ENCODE results near the gene CLK1.
"Not testable (repeated sequence)": the region's sequence is repeated elsewhere in the genome, so short reads cannot be mapped to it uniquely, and the experiment has no call there.

The CLK1 gene

DNA sequence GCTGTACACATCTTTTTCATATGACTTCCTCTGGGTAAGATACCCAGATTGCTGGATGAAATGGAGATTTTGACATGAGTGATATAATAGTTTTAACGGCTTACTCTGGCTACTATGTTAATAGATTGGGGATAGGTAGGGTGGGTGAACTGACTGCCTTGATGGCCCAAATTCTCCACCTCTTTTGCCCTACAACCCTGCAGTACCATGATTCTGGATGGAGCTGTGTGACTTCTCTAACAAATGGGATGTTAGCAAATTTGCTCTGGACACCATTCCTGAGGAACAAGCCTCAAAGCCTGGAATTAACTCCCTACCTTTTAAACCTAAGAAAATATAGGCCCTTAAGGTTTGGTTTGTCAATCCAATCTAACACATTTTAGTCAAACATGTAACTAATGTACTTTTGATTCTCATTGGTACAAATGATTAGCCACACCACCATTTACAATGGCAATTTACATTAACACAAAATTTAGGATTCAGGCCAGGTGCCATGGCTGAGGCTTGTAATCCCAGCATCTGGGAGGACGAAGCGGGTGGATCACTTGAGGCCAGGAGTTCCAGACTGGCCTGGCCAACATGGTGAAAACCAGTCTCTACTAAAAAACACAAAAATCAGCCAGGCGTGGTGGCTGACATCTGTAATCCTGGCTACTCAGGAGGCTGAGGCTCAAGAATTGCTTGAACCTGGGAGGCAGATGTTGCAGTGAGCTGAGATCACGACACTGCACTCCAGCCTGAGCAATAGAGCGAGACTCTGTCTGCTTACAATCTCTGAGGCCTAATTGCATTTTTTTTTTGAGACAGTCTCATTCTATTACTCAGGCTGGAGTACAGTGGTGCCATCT is 12.8 kb downstream of the CLK1 start:
- no peak for DNase-seq (ENCODE audit: low read depth in 3 of 3)

DNA sequence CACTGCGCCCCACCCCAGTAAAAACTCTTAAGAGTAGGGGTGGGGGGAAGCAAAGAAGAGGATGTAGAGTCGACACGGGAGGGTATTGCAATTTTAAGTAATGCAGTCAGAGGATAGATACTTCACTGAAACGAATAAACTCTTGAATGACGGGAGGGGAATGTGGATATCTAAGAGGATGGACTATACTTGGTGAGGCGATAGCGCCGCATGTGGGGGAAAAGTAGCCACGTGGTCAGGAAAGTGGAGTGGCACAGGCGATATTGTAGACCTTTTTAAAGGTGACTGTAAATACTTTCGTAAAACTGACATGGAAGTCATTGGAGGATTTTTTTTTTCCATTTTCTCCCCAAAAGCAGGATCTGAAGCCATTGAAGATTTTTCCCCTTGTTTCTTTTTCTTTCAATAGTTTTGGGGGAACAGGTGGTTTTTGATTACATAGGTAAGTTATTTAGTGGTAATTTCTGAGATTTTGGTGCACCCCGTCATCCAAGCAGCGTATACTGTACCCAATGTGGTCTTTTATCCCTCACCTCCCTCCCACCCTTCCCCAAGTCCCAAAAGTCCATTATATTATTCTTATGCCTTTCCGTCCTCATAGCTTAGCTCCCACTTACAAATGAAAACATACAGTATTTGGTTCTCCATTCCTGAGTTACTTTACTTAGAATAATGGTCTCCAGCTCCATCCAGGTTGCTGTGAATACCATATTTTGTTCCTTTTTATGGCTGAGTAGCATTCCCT is 13.8 kb downstream of the CLK1 start:
- no peak for DNase-seq (ENCODE audit: low read depth in 3 of 3)

DNA sequence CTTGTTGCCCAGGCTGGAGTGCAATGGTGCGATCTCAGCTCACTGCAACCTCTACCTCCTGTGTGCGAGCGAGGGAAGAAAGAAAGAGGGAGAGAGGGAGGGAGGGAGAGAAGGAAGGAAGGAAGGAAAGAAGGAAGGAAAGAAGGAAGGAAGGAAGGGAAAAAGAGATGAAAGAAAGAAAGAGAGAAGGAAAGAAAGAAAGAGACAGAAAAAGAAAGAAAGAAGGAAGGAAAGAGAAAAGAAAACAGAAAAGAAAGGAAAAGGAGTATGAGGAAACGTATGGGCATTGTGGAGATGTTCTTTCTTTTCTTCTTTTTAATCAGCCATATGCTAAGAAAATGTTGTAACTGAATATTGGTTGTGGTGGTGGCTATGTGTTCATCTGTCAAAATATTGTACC is 16.5 kb downstream of the CLK1 start:
- no peak for DNase-seq (ENCODE audit: low read depth in 3 of 3)

DNA sequence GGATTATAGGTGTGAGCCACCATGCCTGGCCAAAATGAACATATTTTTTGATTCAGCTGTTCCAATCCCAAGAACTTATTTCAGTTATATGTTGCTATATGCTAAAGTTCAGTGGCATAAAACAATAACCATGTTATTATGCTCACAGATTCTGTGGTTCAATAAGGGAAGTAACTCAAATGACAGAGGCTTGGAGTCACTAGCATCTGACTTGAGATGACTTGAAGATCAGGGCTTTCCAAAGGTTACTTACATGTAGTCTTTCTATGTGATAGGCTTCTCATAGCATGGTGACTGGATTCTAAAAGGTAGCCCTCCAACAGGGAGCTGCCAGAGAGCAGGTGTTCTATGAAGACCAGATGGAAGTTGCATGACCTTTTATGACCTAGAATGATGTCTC is 17.2 kb downstream of the CLK1 start:
- no peak for DNase-seq (ENCODE audit: low read depth in 3 of 3)

DNA sequence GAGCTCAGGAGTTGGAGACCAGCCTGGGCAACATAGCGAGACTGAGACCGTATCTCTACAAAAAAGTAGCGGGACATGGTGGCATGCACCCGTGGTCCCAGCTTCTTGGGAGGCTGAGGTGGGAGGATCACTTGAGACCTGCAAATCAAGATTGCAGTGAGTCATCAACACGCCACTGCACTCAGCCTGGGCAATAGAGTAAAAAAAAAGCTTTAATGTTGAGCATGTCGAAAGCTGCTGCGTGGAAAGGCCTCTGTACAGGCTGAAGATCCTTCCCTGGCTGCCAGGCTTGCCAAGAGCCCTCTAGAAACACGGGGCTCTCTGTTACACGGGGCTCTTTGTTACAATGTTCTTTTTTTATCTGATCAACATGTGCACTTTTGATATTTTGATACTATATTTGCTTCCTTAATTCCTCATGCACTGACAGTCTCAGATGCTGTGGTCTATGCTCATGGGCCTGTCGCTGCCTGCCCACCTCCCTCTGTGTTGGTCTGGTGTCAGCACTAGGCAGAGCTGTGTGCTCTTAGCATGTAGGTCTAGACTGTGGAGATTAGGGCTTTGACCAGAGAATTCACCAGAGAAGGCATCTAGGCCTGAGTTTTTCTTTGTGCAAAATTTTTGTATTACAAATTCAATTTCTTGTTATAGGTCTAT is 18.7 kb downstream of the CLK1 start:
- DNase-seq (ENCODE audit: low read depth in 3 of 3), result no peak

DNA sequence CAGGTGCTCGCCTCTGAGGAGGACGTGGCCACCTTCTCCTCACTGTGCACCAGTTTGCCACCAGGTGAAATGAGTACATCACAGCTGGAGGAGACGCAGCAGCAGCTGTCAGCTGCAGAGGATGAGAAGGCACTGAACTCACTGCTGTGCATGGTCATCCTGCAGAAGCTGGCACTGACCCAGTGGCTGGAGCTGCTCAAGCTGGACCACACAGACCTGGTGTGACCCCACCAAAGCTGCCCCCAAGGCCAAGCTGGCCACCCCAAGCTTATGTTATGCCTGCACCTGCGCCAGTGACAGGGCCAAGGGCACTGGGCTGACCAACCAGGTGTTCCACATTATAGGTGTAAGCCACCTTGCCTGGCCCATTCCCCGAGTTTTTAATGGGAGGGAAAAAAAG is 19.3 kb downstream of the CLK1 start:
- no peak for DNase-seq (ENCODE audit: low read depth in 3 of 3)

DNA sequence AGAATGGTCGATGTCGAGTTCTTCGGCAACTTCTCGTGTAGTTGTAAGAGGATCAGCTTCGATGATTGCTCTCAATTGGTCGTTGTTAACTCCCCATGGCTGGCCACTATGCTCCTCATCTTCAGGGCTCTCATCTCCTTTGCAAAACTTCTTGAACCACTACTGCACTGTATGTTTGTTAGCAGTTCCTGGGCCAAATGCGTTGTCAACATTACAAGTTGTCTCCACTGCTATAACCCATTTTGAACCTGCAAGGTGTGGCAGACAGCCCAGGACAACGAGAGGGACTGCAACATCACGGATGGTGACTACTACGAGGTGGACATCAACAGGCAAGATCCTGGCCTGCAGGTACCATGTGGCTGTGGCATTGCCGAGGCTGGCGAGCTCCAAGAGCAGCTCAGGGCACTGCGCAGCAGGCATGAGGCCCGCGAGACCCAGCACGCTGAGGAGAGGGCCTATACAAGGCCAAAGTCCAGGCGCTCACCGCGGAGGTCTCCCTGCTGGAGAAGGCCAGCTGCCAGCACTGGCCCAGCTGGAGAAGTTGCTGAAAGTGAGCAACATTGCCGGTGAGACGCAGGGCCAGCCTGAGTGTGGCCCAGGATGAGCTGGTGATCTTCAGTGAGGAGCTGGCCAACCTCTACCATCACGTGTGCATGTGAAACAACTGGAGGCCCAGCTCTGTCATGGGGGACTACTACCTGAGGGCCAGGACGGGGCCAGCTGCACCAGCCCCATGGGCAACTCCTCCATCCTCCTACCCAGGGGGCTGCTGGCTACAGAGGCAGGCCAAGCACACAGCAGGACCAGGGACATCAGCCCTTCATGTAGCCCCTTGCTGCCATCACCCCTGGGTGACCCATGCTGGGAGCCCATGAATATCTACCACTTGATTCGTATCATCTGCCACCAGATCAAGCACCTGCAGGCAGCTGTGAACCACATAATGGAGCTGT is 20.2 kb downstream of the CLK1 start:
- DNase-seq (ENCODE audit: low read depth in 3 of 3), result no peak

DNA sequence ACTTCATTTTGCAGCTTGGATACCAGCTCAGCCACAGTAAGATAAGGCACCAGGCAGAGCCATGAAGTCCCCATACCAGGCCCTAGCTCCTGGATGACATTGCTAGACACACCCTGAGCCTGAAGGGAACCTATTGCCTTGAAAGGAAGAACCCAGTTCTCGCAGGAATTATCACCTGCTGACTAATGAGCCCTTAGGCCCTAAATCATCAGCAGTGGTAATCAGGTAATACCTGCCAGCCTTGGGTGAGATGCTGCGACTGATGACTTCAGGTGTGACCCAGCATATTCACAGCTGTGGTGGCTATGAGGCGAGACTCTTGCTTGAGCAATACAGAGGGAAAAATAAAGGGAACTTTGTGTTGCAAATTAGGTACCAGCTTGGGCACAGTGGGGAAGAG is 24.9 kb downstream of the CLK1 start:
- no peak for DNase-seq (ENCODE audit: low read depth in 3 of 3)

DNA sequence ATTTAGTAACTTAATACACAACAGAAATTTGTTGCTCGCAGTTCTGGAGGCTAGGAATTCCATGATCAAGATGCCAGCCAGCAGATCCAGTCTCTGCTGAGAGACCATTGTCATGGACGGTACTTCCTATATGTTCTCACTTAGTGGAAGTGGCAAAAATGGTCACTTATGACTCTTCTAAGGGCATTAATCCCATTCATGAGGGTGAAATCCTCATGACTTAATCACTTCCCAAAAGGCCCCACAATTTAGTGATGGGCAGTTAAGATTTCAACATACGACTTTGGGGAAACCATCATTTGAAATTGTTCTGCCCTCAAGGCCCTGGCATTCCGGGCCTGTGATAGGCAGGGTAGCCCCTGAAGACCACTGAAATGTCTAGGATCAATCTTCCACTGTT is 29.8 kb downstream of the CLK1 start:
- no peak for DNase-seq (ENCODE audit: low read depth in 3 of 3)

DNA sequence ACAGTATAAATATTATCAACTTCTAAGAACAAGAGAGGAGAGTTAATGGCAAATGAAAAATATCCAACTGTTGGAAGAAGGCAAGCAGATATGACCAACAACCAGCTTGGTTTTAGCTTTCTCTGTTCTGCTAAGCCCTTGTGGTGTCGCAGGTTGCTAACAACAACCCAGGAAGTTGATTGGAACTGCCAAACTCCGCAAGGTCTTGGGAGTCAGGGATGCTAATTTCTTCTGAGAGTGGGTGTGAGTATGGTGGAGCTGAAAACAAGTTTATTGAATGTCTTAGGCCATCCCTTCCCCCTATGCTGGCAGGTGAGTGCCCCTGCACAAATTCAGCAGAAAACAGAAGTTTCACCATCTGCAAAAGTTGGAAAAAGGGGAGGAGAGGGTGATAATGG is 35.2 kb downstream of the CLK1 start:
- no peak for DNase-seq (ENCODE audit: low read depth in 3 of 3)

DNA sequence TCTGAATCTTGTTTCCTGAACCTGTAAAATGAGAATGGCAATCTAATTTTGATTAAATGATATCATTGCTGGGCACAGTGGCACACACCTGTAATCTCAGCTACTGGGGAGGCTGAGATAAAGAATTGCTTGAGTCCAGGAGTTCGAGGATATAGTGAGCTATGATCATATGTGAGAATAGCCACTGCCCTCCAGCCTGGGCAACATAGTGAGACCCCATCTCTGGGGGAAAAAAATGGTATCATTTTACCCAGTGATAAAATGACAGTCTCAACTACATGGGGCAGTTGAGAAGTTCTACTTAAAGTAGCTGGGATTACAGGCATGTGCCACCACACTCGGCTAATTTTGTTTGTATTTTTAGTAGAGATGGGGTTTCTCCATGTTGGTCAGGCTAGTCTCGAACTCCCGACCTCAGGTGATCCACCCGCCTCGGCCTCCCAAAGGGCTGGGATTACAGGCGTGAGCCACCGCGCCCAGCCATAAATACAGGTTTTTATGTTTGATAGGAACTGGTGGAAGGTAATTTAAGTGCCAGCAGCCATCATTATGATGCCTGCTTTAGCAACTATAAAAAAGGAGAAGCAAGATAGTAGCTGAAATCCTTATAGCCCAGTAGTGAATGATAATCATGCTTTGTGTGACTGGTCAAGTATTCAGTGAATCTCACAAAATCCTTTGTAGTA is 35.7 kb downstream of the CLK1 start:
- no peak for DNase-seq (ENCODE audit: low read depth in 3 of 3)

DNA sequence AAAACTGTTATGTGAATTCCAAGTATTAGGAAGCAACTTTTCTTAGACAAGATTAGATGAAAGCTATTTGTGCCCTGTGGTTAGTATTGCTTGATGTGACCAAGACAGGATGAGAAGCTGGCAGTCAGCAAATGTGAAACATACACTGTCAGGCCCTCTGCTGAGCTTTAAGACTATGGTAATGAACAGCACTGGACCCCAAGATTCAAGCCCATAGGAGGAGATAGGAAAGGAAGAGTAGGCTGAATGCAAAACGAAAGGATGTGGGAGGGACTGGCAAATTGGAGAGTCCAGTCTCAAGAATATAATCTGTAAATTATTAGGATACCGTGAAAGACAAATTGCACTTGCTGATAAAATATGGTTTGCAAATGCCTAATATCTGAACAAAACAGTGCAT is 36.4 kb downstream of the CLK1 start:
- DNase-seq (ENCODE audit: low read depth in 3 of 3), result no peak

DNA sequence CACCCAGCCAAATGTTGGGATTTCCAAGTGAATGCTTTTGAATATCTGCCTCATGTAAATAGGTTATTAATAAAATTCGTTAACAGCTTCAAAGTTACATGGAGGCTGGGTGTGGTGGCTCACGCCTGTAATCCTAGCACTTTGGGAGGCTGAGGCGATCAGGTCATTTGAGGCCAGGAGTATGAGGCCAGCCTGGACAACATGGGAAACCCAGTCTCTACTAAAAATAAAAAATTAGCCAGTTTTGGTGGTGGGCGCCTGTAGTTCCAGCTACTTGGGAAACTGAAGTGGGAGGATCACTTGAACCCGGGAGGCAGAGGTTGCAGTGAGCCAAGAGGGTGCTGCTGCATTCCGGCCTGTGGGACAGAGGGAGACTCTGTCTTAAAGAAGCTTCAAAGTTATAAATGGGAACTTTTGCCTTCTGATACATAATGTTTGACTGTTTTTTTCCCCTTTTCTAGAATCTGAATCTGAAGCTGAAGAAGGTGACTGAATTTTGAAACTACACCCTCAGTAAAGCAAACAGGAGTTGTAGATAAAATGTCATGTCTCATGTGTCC is 42.7 kb downstream of the CLK1 start:
- DNase-seq (ENCODE audit: low read depth in 3 of 3), result no peak

DNA sequence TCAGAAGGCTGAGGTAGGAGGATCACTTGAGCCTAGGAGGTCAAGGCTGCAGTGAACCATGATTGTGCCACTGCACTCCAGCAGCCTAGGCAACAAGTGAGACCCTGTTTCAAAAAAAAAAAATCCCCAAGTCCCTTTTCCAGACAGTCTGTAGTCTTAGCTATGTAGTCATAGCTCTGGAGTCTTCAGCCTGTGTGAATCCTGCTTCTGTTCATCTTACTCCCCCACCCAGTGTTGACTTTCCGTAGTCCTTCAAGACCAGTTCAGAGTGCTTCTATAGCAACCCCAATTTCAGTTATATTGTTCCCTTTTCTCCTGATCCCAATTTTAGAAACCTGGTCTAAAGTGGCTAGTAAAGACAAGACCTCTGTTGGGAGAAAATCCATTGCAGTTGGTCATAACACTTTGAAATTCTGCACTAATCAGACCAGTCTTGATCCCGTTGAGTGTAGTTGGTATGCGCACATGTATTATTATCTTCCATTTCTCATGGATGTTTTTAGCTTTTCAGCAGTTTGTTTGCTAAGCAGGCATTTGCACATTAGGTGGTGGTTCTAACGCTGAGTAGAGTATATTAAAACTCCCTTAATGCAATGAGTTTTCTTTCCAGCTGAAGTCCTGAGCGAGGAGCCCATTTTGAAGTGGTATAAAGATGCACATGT is 43.8 kb downstream of the CLK1 start:
- no peak for DNase-seq (ENCODE audit: low read depth in 3 of 3)

DNA sequence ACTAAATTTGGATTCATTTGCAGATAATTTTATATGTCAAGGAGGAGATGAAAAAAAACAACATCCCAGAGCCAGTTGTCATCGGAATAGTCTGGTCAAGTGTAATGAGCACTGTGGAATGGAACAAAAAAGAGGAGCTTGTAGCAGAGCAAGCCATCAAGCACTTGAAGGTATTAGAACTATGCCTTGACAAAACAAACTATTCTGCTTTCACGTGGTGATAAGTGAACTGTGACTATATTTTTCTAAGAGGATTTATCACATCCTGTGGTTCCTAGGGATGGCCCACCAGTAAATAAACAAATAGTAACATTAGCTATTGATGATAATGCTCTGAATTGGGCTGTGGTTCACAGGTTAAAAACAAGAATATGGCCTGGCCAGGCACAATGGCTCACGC is 45.7 kb downstream of the CLK1 start:
- not testable (repeated sequence) for DNase-seq (ENCODE audit: low read depth in 3 of 3)

DNA sequence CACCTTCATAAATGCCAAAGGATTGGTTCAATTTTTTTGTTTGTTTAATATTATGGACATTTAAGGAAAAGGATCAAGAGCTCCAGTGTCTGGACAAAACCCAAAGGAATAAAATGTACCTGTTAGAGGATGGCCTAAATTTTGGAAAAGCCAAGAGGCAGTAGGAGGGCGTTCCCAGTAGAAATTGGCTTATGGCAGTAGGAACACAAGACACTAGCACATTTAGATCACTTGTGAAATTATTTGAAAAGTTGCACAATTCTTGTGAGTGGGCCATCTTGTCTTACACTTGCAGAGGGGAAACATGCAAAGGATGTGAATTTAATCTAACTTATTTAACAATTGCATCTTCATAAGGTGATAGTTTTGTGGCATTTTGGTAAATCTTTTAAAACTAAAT is 49.5 kb downstream of the CLK1 start:
- DNase-seq (ENCODE audit: low read depth in 3 of 3), result no peak

DNA sequence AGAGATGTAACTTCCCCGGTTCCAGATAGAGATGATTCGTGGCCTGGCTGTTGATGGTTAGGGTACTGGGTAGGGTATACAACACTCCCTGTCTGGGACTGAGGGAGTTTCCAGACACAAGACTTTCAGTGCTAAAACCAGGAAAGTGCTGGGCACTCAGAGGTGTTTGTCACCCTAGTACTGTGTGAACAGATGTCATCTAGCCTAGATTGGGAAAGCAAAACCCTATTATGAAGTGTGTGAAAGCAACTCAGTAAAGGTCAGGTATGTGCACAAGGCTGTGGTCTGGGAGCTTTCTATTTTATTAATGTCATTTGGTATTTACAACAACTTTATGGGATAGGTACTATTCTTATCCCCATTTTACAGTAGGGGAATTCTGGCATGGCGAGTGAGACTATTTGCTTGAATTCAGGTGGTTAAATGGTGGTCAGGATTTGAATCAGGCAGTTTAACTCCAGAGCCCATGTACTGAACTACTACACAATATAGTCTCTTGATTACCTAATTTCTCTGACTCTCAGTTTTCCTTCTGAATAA is 50.1 kb downstream of the CLK1 start:
- peak in 2 of 3 experiments; percentile 2 to 9 for DNase-seq (ENCODE audit: low read depth in 3 of 3)

DNA sequence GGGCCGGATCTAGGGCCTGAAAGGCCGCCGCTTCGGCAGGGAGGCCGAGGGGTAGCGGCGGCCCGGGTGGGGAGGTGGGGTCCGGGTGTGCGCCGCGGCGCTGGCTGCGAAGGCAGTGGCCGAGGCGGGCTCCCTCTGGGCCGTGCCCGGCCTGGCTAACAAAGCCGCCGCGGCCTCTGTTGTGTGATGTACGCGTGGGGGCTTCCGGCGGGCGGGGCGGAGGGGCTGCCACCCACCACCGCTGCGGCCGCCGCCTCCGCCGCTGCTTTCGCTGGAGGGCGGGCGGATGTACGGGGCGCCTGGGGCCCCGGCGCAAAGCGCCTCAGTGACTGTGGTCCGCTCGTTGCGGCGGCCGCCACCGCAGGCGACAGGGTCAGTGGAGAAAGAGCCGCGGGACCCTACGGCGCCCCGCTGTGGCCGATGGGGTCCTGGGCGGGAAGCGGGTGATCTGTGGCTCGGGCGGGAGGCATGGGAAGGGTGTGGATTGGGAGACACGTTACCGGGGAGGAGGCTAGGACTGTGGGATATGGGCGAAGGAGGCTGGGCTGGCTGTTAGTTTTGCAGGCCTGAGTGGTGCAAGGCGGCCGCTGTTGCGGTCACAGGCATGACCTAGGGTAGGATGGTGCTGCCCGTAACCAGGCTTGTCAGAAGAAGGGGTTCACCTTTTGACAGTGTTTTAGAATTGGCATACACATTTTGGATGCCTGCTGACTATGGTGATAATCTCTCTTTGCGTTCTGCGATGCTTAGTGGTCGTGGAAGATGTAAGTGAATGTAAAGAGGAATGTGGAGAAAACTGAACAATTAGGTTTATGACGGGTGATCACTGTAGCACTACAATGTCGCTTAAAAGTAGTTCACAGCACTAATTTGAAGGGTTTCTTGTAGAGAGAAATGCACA is 52.1 kb downstream of the CLK1 start:
- peak; percentile 9 to 60 (median 11) for DNase-seq (ENCODE audit: low read depth in 3 of 3)

All from stimulated activated CD4-positive, alpha-beta T cell treated with anti-CD3 and anti-CD28 coated beads, TNF-alpha, amount 100 ng/mL, for 24 hours (primary cell).